ENCODE results near the gene HADHA. TPM values are rescaled to one million over a fixed set of nuclear protein-coding genes. Genes with fewer than 3 reads are reported as not detected.

HADHA gene
- total RNA-seq: 100 to 1,000 TPM in 4 of 8 experiments, 10 to 100 TPM in 4; 75.1 to 152 (median 113) TPM

GRCh38 chr2:26244309-26245230, at the start of gene HADHA, which contains the start of gene HADHB:
HADHA (minus strand) TSS chr2:26244632; CDS start chr2:26244596, 36 bp downstream.
HADHB (plus strand) TSS chr2:26244939; CDS start chr2:26254255, 9,316 bp downstream.
- WGBS, 10 experiments: 0 to 4% (median 0%) methylated on average over 2 to 5 of the region's 63 CpGs; no CpG with 5 or more reads in 6 of the 10 experiments
- in situ Hi-C loops (cut with MboI; ENCODE audit: low pct_unique_long_range_greater_than_20kb in 2 of 9, low sequenced_read_pairs in 9 of 9, unreplicated experiment in 9 of 9): loop anchor here in 1 of 9 experiments (25.0 kb wide), 1 partner anchor 218 kb away; no protein-coding TSS in a partner anchor

DNA sequence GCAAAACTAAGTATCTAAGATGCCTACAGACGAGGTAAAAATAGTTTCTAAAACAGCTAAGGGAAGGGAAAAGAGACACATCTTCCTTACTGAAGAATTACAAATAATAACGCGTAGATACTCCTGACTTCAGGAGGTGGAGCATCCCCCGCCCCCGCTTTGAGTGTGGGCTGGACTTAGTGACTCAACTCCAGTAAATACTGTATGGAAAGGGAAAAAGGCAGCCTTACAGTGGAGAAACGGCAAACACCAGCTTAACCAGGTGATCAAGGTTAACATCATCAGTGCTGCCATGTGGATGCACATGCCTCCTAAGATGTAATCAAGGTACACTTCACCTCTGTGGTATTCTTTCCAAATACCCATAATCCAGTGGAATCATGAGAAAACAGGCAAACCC, 48.2 kb upstream of the HADHA start:
- WGBS, 10 experiments: 6 to 95% (median 73%) methylated on average over 3 to 6 of the region's 6 CpGs; no CpG with 5 or more reads in 2 of the 10 experiments
- in situ Hi-C loops (cut with MboI; ENCODE audit: low pct_unique_long_range_greater_than_20kb in 2 of 9, low sequenced_read_pairs in 9 of 9, unreplicated experiment in 9 of 9): no loop called here
- Histone ChIP-seq H3K4me1 (replicated peaks in 1 of 2) (no peaks in the 10 kb centered on the region), H3K4me3 (no peak overlapping the region), H3K27ac (no peak overlapping the region)
- ATAC-seq (replicated peaks in 6 of 8): peak in 1 of 8 experiments; percentile 62

More at GRCh38 chr2:26244309-26245230, at the start of gene HADHA, which contains the start of gene HADHB:
- Histone ChIP-seq H3K4me1 (replicated peaks in 1 of 2) (peaks cover 3 to 14% of the 10 kb centered on the region in 2 donors), H3K27ac (peak within 1 kb of the TSS; percentile 100), H3K4me3 (peak within 1 kb of the TSS; percentile 64 to 87 (median 85))
- peak; percentile 86 to 93 (median 90) for ATAC-seq (replicated peaks in 6 of 8)

- no peak overlapping the region for H3K27ac ChIP-seq
- H3K4me3 ChIP-seq: no peak overlapping the region
- no peak for ATAC-seq (replicated peaks in 6 of 8)
- WGBS, 10 experiments: 40 to 86% (median 75%) methylated on average over 1 of the region's 1 CpG; no CpG with 5 or more reads in 3 of the 10 experiments
- in situ Hi-C loops (cut with MboI; ENCODE audit: low pct_unique_long_range_greater_than_20kb in 2 of 9, low sequenced_read_pairs in 9 of 9, unreplicated experiment in 9 of 9): no loop called here
- no peaks in the 10 kb centered on the region for H3K4me1 ChIP-seq (replicated peaks in 1 of 2)
Observed at GRCh38 chr2:26290001-26290400, 45.6 kb upstream of the HADHA start.

DNA sequence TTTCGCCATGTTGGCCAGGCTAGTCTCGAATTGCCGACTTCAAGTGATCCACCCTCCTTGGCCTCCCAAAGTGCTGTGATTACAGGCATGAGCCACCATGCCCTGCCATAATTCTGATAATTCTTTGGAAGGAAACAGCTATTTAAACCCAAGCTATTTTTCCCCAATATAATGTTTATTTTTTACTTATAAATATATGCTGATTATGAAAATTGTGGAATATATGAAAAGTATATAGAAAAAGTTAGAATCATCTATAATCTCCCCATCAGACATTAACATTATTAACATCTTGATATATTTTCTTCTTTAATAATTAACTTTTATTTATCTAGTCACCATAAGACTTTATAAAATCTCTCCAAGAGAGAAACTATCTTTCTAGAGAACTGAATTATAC, 41.5 kb upstream of the HADHA start:
- Histone ChIP-seq H3K4me1 (replicated peaks in 1 of 2) (no peaks in the 10 kb centered on the region), H3K27ac (no peak overlapping the region), H3K4me3 (no peak overlapping the region)
- WGBS, 10 experiments: 96 to 100% (median 100%) methylated on average over 1 to 3 of the region's 3 CpGs; no CpG with 5 or more reads in 6 of the 10 experiments
- in situ Hi-C loops (cut with MboI; ENCODE audit: low pct_unique_long_range_greater_than_20kb in 2 of 9, low sequenced_read_pairs in 9 of 9, unreplicated experiment in 9 of 9): no loop called here
- ATAC-seq (replicated peaks in 6 of 8): no peak

GRCh38 chr2:26284132-26284531, 39.7 kb upstream of the HADHA start:
- H3K27ac ChIP-seq: no peak overlapping the region
- H3K4me3 ChIP-seq: no peak overlapping the region
- H3K4me1 ChIP-seq (replicated peaks in 1 of 2): no peaks in the 10 kb centered on the region
- in situ Hi-C loops (cut with MboI; ENCODE audit: low pct_unique_long_range_greater_than_20kb in 2 of 9, low sequenced_read_pairs in 9 of 9, unreplicated experiment in 9 of 9): no loop called here
- peak in 2 of 8 experiments; percentile 83 to 91 for ATAC-seq (replicated peaks in 6 of 8)
- WGBS, 10 experiments: 58 to 100% (median 90%) methylated on average over 1 to 3 of the region's 3 CpGs; no CpG with 5 or more reads in 1 of the 10 experiments

GRCh38 chr2:26283606-26284005, 39.2 kb upstream of the HADHA start:
- ATAC-seq (replicated peaks in 6 of 8): no peak
- no peak overlapping the region for H3K4me3 ChIP-seq
- in situ Hi-C loops (cut with MboI; ENCODE audit: low pct_unique_long_range_greater_than_20kb in 2 of 9, low sequenced_read_pairs in 9 of 9, unreplicated experiment in 9 of 9): no loop called here
- 83 to 100% (median 93%) methylated on average over 2 of the region's 2 CpGs; no CpG with 5 or more reads in 1 of the 10 experiments for WGBS, 10 experiments
- no peaks in the 10 kb centered on the region for H3K4me1 ChIP-seq (replicated peaks in 1 of 2)
- H3K27ac ChIP-seq: no peak overlapping the region

GRCh38 chr2:26281226-26281625, 36.8 kb upstream of the HADHA start:
- WGBS, 10 experiments: 66 to 100% (median 96%) methylated on average over 1 to 2 of the region's 2 CpGs; no CpG with 5 or more reads in 1 of the 10 experiments
- Histone ChIP-seq H3K27ac (no peak overlapping the region), H3K4me3 (no peak overlapping the region), H3K4me1 (replicated peaks in 1 of 2) (no peaks in the 10 kb centered on the region)
- no peak for ATAC-seq (replicated peaks in 6 of 8)
- in situ Hi-C loops (cut with MboI; ENCODE audit: low pct_unique_long_range_greater_than_20kb in 2 of 9, low sequenced_read_pairs in 9 of 9, unreplicated experiment in 9 of 9): no loop called here

GRCh38 chr2:26279886-26280285, 35.5 kb upstream of the HADHA start:
- WGBS, 10 experiments: 71 to 100% (median 90%) methylated on average over 1 to 3 of the region's 3 CpGs; no CpG with 5 or more reads in 1 of the 10 experiments
- Histone ChIP-seq H3K4me1 (replicated peaks in 1 of 2) (no peaks in the 10 kb centered on the region), H3K4me3 (no peak overlapping the region), H3K27ac (no peak overlapping the region)
- ATAC-seq (replicated peaks in 6 of 8): no peak
- in situ Hi-C loops (cut with MboI; ENCODE audit: low pct_unique_long_range_greater_than_20kb in 2 of 9, low sequenced_read_pairs in 9 of 9, unreplicated experiment in 9 of 9): no loop called here

DNA sequence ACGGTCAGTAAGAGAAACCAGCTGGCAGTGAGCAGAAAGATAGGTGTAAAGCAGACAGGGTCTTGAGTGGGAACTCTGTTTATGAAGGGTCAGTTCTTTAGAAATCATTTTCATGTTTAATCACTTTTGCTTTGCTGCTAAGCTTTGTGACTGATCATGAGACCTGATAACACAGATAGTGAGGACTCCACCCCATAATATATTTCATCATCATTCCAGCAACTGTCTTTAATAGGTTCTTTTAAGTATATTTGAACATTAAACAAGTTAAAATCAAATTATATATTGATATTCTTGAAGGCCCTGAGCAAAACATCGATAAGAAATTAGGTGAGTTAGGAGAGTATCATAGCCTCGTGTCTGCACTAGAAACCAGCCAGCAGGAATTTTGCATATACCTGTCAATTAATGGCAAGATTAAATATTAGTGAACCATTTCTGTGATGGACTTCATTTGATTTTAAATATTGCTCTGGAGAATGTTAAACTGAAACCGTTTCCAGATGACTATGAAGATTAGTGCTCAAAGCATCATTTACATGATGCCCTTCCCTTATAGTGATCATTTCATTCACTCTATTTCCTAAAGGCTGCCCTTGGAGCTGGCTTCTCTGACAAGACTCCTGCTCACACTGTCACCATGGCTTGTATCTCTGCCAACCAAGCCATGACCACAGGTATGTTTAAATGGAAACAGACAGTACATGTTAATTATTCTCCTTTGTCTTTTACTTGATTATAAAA, 32.2 kb upstream of the HADHA start:
- no peak overlapping the region for H3K27ac ChIP-seq
- in situ Hi-C loops (cut with MboI; ENCODE audit: low pct_unique_long_range_greater_than_20kb in 2 of 9, low sequenced_read_pairs in 9 of 9, unreplicated experiment in 9 of 9): no loop called here
- 67 to 100% (median 78%) methylated on average over 2 to 4 of the region's 4 CpGs; no CpG with 5 or more reads in 1 of the 10 experiments for WGBS, 10 experiments
- ATAC-seq (replicated peaks in 6 of 8): peak in 2 of 8 experiments; percentile 70 to 72
- peaks cover 0 to 4% of the 10 kb centered on the region in 2 donors for H3K4me1 ChIP-seq (replicated peaks in 1 of 2)
- no peak overlapping the region for H3K4me3 ChIP-seq

GRCh38 chr2:26274058-26274613, 29.7 kb upstream of the HADHA start:
- H3K27ac ChIP-seq: no peak overlapping the region
- ATAC-seq (replicated peaks in 6 of 8): peak in 4 of 8 experiments; percentile 28 to 85 (median 50)
- in situ Hi-C loops (cut with MboI; ENCODE audit: low pct_unique_long_range_greater_than_20kb in 2 of 9, low sequenced_read_pairs in 9 of 9, unreplicated experiment in 9 of 9): no loop called here

GRCh38 chr2:26273501-26273900, 29.1 kb upstream of the HADHA start:
- H3K4me1 ChIP-seq (replicated peaks in 1 of 2): peaks cover 0 to 4% of the 10 kb centered on the region in 2 donors
- peak in 3 of 8 experiments; percentile 51 to 75 (median 59) for ATAC-seq (replicated peaks in 6 of 8)
- in situ Hi-C loops (cut with MboI; ENCODE audit: low pct_unique_long_range_greater_than_20kb in 2 of 9, low sequenced_read_pairs in 9 of 9, unreplicated experiment in 9 of 9): no loop called here
- no peak overlapping the region for H3K27ac ChIP-seq
- 50 to 100% (median 88%) methylated on average over 1 to 2 of the region's 2 CpGs; no CpG with 5 or more reads in 2 of the 10 experiments for WGBS, 10 experiments
- H3K4me3 ChIP-seq: no peak overlapping the region

More at GRCh38 chr2:26274058-26274613, 29.7 kb upstream of the HADHA start:
- peak overlapping the region in 1 of 5 donors; percentile 3 for H3K4me3 ChIP-seq
- H3K4me1 ChIP-seq (replicated peaks in 1 of 2): peaks cover 0 to 4% of the 10 kb centered on the region in 2 donors
- 19 to 100% (median 84%) methylated on average over 1 to 4 of the region's 5 CpGs; no CpG with 5 or more reads in 1 of the 10 experiments for WGBS, 10 experiments

GRCh38 chr2:26270373-26270772, 25.9 kb upstream of the HADHA start:
- no peak overlapping the region for H3K27ac ChIP-seq
- no peak for ATAC-seq (replicated peaks in 6 of 8)
- in situ Hi-C loops (cut with MboI; ENCODE audit: low pct_unique_long_range_greater_than_20kb in 2 of 9, low sequenced_read_pairs in 9 of 9, unreplicated experiment in 9 of 9): no loop called here
- H3K4me1 ChIP-seq (replicated peaks in 1 of 2): peaks cover 0 to 4% of the 10 kb centered on the region in 2 donors
- no peak overlapping the region for H3K4me3 ChIP-seq
